CD4-positive, alpha-beta T cell treated with Interleukin-15 for 4 hours (primary cell): ENCODE measurements around the gene PGD.
"Not testable (repeated sequence)": the region's sequence is repeated elsewhere in the genome, so short reads cannot be mapped to it uniquely, and the experiment has no call there.

Experiments used
- DNase-seq: peaks from one replicate; pipeline ENCODE4 v3.0.0-alpha.2; 2020; ENCODE audit warnings: low spot score

Gene PGD

GRCh38 chr1:10437052-10437451 lies 38.2 kb downstream of the PGD start:
- no peak for DNase-seq

DNA sequence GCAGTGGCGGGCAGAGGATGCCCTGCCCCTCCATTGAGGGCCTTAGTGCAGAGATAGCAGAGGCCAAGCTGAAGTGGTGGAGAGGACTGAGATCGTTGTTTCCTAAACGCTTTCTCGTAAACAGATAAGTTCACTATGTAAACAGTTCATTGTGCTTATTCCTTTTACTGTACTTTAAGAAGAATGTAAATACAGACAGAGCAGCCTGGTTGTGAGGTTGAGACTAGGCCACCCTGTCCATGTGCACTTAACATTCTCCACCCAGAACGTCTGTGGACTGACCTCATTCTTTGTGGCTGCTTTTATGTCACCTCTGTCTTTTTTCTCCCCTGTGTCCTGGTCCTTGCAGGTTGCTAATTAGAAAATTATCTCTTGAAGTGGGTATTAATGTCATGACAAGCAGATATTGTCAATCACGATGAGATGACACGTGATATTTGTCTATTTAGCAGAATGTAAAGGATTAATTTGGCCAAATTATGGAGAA lies 39.9 kb downstream of the PGD start:
- DNase-seq: no peak

GRCh38 chr1:10440305-10440704 lies 41.4 kb downstream of the PGD start:
- DNase-seq: no peak

GRCh38 chr1:10440794-10441193 lies 41.9 kb downstream of the PGD start:
- no peak for DNase-seq

DNA sequence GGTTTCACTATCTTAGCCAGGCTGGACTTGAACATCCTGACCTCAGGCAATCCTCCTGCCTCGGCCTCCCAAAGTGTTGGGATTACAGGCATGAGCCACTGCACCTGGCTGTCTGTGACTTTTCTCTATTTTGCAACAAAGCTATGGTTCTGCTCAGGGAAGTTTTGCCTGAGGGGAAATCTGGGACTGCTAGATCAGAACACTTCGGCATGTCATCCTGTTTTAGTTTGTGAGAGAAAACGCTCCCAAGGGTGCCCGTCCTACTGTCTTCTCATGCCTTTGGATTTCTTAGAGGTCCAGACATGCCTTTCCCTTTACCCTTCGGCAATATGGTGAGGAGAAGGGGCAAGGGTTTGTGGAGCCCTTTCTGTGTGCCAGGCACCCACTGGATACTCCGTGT lies 45.4 kb downstream of the PGD start:
- DNase-seq: no peak

DNA sequence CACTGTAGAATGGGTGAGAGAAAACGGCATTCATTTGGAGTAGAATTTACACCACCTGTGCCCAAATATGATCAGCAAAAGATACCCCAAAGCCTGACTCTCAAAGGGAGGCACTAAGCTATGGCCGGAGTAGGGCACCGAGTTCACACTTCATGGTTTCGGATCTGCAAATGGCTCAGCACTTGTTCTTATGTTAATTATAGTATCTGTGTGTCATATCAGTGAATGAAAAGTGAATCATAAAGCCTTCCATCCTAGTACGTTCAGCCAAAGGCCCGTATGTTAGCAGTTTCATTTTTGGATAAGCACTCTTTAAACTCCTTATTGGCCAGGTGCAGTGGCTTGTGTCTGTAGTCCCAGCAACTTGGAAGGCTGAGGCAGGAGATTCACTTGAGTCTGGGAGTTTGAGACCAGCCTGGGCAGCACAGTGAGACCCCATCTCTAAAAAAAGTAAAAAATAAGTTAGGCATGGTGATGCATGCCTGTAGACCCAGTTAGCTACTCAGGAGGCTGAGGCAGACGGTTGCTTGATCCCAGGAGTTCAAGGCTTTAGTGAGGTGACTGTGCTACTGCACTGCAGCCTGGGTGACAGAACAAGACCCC lies 46.0 kb downstream of the PGD start:
- no peak for DNase-seq

DNA sequence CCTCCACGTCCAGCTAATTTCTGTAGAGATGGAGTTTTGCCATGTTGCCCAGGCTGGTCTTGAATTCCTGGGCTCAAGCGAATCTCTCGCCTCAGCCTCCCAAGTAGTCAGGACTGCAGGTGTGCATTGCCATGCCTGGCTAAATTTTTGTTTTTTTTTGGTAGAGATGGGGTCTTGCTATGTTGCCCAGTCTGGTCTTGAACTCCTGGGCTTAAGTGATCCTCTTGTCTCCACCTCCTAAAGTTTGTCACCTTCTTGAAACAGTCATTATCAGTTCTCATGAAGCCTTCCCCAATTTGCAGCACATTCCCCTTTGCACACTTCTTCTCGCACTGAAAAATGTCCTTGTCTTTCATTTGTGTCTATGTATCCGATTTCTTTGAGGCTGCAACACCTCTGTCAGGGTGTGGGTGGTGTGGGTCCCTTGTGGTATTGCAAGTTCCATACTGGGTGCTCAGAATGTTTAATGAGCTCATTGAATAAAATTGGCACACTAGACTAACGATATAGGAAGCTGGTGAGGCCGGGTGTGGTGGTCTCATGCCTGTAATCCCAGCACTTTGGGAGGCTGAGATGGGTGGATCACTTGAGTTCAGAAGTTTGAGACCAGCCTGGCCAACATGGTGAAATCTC lies 48.0 kb downstream of the PGD start:
- DNase-seq: no peak

- no peak for DNase-seq
These were observed 50.9 kb downstream of the PGD start, which contains the start of gene CORT for GRCh38 chr1:10449751-10450150. TSS of gene CORT (plus strand) at chr1:10450031. CDS start at chr1:10450224, 193 bp downstream.

DNA sequence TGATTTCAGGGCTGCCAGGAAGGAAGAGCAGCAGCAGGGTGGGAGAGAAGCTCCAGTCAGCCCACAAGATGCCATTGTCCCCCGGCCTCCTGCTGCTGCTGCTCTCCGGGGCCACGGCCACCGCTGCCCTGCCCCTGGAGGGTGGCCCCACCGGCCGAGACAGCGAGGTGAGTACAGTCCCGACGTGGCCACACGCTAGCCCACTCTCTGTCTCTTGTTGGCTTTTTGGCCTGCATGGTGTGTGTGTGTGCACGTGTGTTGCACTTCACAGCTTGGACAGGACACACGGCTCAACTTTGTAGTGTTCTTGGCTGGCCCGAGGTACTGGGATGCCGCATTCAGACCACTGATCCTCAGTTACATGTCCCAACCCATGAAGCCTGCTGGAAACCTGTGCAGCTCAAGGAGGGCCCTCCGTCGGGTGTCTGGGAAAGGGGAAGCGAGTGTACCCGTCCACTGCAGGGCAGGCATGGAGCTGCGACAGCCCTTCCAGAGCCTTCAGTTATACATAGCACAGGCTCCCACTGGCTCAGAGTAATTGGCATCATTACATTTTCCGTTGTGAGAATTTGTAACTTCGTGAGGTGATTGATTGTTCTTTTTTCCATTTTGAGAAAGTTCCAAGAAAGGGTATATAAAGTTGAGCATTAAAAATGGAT lies 51.4 kb downstream of the PGD start:
- DNase-seq: no peak

- DNase-seq: no peak
These were observed 52.0 kb downstream of the PGD start for GRCh38 chr1:10450836-10451235.

GRCh38 chr1:10451287-10451686 lies 52.4 kb downstream of the PGD start:
- no peak for DNase-seq

DNA sequence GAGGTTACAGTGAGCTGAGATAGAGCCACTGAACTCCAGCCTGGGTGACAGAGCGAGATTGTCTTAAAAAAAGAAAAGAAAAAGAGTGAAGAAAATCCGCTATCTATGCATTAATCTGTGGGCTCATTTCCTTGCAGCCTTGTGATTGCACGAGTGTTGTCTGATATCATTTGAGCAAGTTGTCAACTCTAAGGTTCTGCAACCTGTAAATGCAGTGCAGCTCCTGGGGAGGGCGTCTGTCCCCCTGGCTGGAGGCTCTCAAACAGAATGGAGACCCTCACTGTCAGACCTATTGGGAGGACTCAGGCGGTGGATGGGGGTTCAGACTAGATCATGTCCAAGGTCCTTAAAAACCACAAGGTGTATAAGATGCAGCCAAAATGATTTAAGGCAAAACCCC lies 57.2 kb downstream of the PGD start:
- DNase-seq: no peak

- no peak for DNase-seq
These were observed 57.8 kb downstream of the PGD start for GRCh38 chr1:10456661-10457060.

DNA sequence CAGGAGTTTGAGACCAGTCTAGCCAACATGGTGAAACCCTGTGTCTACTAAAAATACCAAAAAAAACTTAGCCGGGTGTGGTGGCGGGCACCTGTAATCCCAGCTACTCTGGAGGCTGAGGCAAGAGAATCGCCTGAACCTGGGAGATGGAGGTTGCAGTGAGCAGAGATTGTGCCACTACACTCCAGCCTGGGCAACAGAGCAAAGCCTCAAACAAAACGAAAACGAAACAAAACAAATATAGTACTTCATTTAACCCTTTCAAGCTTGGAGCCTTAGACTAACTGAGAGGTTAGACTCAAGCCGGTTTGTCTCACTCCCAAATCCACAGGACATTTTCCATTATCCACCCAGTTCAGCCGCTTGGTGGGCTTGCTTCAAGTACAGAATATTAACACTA lies 58.6 kb downstream of the PGD start:
- DNase-seq: not testable (repeated sequence)

DNA sequence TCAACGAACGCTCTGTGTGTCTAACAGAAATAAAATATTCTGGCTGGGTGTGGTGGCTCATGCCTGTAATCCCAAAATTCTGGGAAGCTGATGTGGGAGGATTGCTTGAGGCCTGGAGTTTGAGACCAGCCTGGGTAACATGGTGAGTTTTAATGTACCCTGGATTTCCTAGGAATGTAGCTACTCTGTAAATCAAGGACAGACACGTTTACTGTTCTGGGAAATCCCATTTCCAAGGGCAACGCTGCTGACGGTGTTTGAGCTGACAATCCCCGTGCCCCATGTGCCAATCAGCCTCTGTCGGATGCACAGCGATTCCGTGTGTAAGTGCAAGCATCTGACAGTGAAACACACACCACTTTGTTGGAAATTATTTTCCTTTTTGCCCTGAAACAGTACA lies 59.0 kb downstream of the PGD start:
- DNase-seq: no peak

GRCh38 chr1:10459184-10459583 lies 60.3 kb downstream of the PGD start:
- no peak for DNase-seq

GRCh38 chr1:10467078-10467477 lies 68.2 kb downstream of the PGD start:
- DNase-seq: no peak

- DNase-seq: no peak
These were observed 71.2 kb downstream of the PGD start for GRCh38 chr1:10470043-10470442.
